CD4-positive, alpha-beta T cell (primary cell): ENCODE measurements around the gene ENOX1. TPM values are rescaled to one million over a fixed set of nuclear protein-coding genes. Genes with fewer than 3 reads are reported as not detected.

Experiments
- ATAC-seq: fragments of 200-7000 bp; cut with Tn5 transposase; one replicate; pipeline ENCODE4 v1.10.0; 2022; ENCODE audit warnings: mild to moderate bottlenecking; ENCODE audit not compliant: poor library complexity
- CTCF ChIA-PET: fragments of 350-600 bp; sonication (Branson Sonifier 250); formaldehyde crosslinking; loops from one replicate; lab custom pipeline; 2021; ENCODE audit warnings: antibody characterized with exemption, inconsistent platforms; lab: Charles Lee
- POLR2A ChIA-PET: fragments of 350-600 bp; sonication (Branson Sonifier 250); formaldehyde crosslinking; loops from one replicate; lab custom pipeline; 2021; ENCODE audit warnings: antibody characterized with exemption, inconsistent platforms; lab: Charles Lee
- DNase-seq, 14 experiments: peaks; one replicate each; pipeline ENCODE4 v3.0.0-alpha.2; 2013 to 2020; ENCODE audit warnings: mixed read lengths in 2 of 14
- H3K27ac ChIP-seq, 2 donors: one replicate each; pipeline versions ENCODE4 v1.5.1 to v1.7.0; 2013; ENCODE audit warnings: low read length in 2 of 2, low read depth in 1 of 2, mild to moderate bottlenecking in 1 of 2
- H3K27me3 ChIP-seq, 2 experiments: 1 replicate in 1 of 2; 2 replicates in 1 of 2; pipeline versions ENCODE4 v1.6.1 to v1.7.0; 2013; ENCODE audit warnings: low read length in 2 of 2, control low read depth in 1 of 2, mild to moderate bottlenecking in 1 of 2, moderate library complexity in 1 of 2; ENCODE audit not compliant: insufficient read depth in 2 of 2, control insufficient read depth in 1 of 2
- H3K36me3 ChIP-seq: one replicate; pipeline ENCODE4 v1.6.1; 2013; ENCODE audit warnings: low read length, control low read depth; ENCODE audit not compliant: insufficient read depth
- H3K4me1 ChIP-seq: one replicate; pipeline ENCODE4 v1.6.1; 2013; ENCODE audit warnings: low read length, control low read depth; ENCODE audit not compliant: insufficient read depth
- H3K4me3 ChIP-seq: one replicate; pipeline ENCODE4 v1.5.1; 2013; ENCODE audit warnings: mild to moderate bottlenecking, low read length, moderate library complexity
- H3K9me3 ChIP-seq, 2 experiments: 1 replicate in 1 of 2; 2 replicates in 1 of 2; pipeline versions ENCODE4 v1.6.1 to v1.7.0; 2013; ENCODE audit warnings: low read length in 2 of 2, mild to moderate bottlenecking in 2 of 2, control low read depth in 1 of 2, moderate library complexity in 1 of 2; ENCODE audit not compliant: control insufficient read depth in 1 of 2, insufficient read depth in 1 of 2
- H3K27ac Mint-ChIP-seq: one replicate; pipeline ENCODE4 v1.8.0; 2020; ENCODE audit warnings: mixed read lengths
- H3K27me3 Mint-ChIP-seq: one replicate; pipeline ENCODE4 v1.8.0; 2021; ENCODE audit warnings: mixed read lengths
- H3K36me3 Mint-ChIP-seq: one replicate; pipeline ENCODE4 v1.8.0; 2021; ENCODE audit warnings: low read depth, mixed read lengths
- H3K4me1 Mint-ChIP-seq: one replicate; pipeline ENCODE4 v1.8.0; 2021; ENCODE audit warnings: low read depth, mixed read lengths
- H3K4me3 Mint-ChIP-seq: one replicate; pipeline ENCODE4 v1.8.0; 2020; ENCODE audit warnings: mild to moderate bottlenecking, mixed read lengths
- H3K9me3 Mint-ChIP-seq: one replicate; pipeline ENCODE4 v1.8.0; 2020; ENCODE audit warnings: mixed read lengths
- intact Hi-C, 2 experiments: fragments of 100-400 bp; cut with DNase I in 1 of 2; cut with micrococcal nuclease in 1 of 2; formaldehyde crosslinking; loops; one replicate each; pipeline versions ENCODE4 v1.15.1 to v1.9.0; 2023 to 2025; cut with DNase I, micrococcal nuclease
- total RNA-seq, 174 experiments: library from RNA in 2 of 174; stranded (reverse) in 2 of 174; gene quantifications; one replicate each; pipeline ENCODE4 v1.2.3 and lab custom pipeline; 2021 to 2026
- TF ChIP-seq, protein P1 (sequence below): fragments of 200-600 bp; IDR thresholded peaks from one replicate; pipeline ENCODE4 v1.8.0; 2022; ENCODE audit warnings: antibody characterized with exemption, mild to moderate bottlenecking

ENOX1 gene
- total RNA-seq, 2 experiments from 2014 or later = not detected

GRCh38 chr13:43544011-43544410 lies 242.8 kb downstream of the ENOX1 start:
- ATAC-seq = no peak
- intact Hi-C loops = no loop called here
- POLR2A ChIA-PET = no interaction called here
- Histone ChIP-seq H3K27me3 (peaks cover 0 to 4% of the 10 kb centered on the region in 2 experiments), H3K4me1 (no peaks in the 10 kb centered on the region), H3K4me3 (no peak overlapping the region), H3K36me3 (no peaks in the 10 kb centered on the region), H3K27ac (no peak overlapping the region), H3K9me3 (no peaks in the 10 kb centered on the region)
- no peak overlapping the region for H3K4me3 Mint-ChIP-seq
- H3K36me3 Mint-ChIP-seq = no peaks in the 10 kb centered on the region
- TF ChIP-seq, protein P1, sequence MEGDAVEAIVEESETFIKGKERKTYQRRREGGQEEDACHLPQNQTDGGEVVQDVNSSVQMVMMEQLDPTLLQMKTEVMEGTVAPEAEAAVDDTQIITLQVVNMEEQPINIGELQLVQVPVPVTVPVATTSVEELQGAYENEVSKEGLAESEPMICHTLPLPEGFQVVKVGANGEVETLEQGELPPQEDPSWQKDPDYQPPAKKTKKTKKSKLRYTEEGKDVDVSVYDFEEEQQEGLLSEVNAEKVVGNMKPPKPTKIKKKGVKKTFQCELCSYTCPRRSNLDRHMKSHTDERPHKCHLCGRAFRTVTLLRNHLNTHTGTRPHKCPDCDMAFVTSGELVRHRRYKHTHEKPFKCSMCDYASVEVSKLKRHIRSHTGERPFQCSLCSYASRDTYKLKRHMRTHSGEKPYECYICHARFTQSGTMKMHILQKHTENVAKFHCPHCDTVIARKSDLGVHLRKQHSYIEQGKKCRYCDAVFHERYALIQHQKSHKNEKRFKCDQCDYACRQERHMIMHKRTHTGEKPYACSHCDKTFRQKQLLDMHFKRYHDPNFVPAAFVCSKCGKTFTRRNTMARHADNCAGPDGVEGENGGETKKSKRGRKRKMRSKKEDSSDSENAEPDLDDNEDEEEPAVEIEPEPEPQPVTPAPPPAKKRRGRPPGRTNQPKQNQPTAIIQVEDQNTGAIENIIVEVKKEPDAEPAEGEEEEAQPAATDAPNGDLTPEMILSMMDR = no peak
- CTCF ChIA-PET = no interaction called here
- peaks cover 18% of the 10 kb centered on the region for H3K27me3 Mint-ChIP-seq
- H3K9me3 Mint-ChIP-seq = no peaks in the 10 kb centered on the region
- H3K4me1 Mint-ChIP-seq = no peaks in the 10 kb centered on the region
- DNase-seq = no peak
- no peak overlapping the region for H3K27ac Mint-ChIP-seq

- no peaks in the 10 kb centered on the region for H3K36me3 Mint-ChIP-seq
- H3K9me3 Mint-ChIP-seq = no peaks in the 10 kb centered on the region
Measured at GRCh38 chr13:43543331-43543730, 243.4 kb downstream of the ENOX1 start.

GRCh38 chr13:43537124-43537523 lies 249.6 kb downstream of the ENOX1 start:
- no peaks in the 10 kb centered on the region for H3K36me3 ChIP-seq
- no peaks in the 10 kb centered on the region for H3K27me3 ChIP-seq
- no peaks in the 10 kb centered on the region for H3K36me3 Mint-ChIP-seq
- DNase-seq = no peak
- H3K4me3 ChIP-seq = no peak overlapping the region
- H3K27ac Mint-ChIP-seq = no peak overlapping the region
- no peak overlapping the region for H3K4me3 Mint-ChIP-seq
- H3K4me1 ChIP-seq = no peaks in the 10 kb centered on the region
- no peaks in the 10 kb centered on the region for H3K9me3 Mint-ChIP-seq
- TF ChIP-seq, protein P1 = no peak
- H3K4me1 Mint-ChIP-seq = no peaks in the 10 kb centered on the region
- intact Hi-C loops = no loop called here
- POLR2A ChIA-PET = no interaction called here
- CTCF ChIA-PET = no interaction called here
- peaks cover 4% of the 10 kb centered on the region for H3K27me3 Mint-ChIP-seq
- no peak for ATAC-seq
- H3K9me3 ChIP-seq = no peaks in the 10 kb centered on the region
- H3K27ac ChIP-seq = no peak overlapping the region

More at GRCh38 chr13:43543331-43543730, 243.4 kb downstream of the ENOX1 start:
- TF ChIP-seq, protein P1 = no peak
- Mint-ChIP-seq H3K4me1 (no peaks in the 10 kb centered on the region), H3K27me3 (peaks cover 11% of the 10 kb centered on the region), H3K4me3 (no peak overlapping the region), H3K27ac (no peak overlapping the region)
- intact Hi-C loops = no loop called here
- DNase-seq (no peak), ATAC-seq (no peak)
- Histone ChIP-seq H3K4me3 (no peak overlapping the region), H3K27me3 (peaks cover 0 to 4% of the 10 kb centered on the region in 2 experiments), H3K9me3 (no peaks in the 10 kb centered on the region), H3K36me3 (no peaks in the 10 kb centered on the region), H3K27ac (no peak overlapping the region), H3K4me1 (no peaks in the 10 kb centered on the region)
- ChIA-PET CTCF (no interaction called here), POLR2A (no interaction called here)
